GM10847 (cell line): ENCODE measurements around the gene RAB11FIP4.

Source experiments
- POLR2A ChIP-seq: IDR thresholded peaks from 2 replicates; pipeline ENCODE4 v1.6.1; 2011; ENCODE audit not compliant: insufficient read length; ENCODE audit errors: extremely low read depth

Gene RAB11FIP4

DNA sequence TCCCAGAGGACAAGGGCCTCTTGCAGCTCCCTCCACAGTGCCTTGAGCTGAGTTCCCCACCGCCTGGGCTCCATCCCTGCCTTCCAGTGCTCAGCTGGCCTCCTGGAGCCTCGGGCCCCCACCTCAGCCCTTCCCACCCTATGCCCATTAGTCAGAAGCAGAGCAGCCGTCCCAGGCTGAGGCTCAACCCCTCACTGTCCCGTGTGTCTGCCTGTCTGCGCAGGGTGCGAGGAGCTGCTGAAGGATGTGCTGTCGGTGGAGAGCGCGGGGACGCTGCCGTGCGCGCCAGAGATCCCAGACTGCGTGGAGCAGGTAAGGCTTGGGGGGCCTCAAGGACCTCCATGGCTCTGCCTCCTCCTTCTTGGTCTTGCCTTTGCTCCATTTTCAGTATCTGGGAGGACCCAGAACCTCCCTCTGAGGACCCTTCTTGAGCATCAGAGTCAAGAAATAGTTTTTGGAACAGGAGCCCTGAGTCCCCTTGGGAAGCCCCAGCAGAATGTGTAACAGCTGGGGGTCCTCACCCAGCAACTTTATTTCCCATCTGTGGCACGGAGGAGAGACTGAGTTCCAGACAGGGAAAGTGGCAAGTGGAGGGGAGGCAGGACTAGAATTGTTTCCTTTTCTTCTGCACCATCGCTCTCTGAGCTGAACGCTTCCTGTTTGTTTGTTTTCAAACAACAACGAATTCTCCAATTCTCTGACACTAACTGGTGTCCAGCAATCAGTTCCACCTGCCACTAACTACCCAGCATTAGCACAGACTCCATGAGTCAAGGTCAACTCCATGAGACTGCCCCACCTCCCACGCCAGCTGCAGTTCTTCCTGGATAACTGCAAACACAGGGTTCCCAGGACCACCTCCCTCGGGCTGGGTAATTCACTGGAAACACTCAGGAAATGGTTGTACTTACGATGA lies 42.6 kb downstream of the RAB11FIP4 start:
- no peak for TF ChIP-seq POLR2A

DNA sequence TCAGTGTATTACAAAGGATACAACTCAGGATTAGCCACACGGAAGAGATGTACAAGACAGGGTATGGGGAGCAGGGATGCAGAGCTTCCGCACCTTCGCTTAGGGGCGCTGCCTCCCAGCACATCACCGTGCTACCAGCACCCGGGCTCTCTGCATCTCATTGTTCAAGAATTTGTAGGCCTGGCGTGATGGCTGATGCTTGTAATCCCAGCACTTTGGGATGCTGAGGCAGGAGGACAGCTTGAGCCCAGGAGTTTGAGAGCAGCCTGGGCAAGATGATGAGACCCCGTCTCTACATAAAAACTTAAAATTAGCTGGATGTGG lies 43.2 kb downstream of the RAB11FIP4 start:
- TF ChIP-seq POLR2A: no peak

DNA sequence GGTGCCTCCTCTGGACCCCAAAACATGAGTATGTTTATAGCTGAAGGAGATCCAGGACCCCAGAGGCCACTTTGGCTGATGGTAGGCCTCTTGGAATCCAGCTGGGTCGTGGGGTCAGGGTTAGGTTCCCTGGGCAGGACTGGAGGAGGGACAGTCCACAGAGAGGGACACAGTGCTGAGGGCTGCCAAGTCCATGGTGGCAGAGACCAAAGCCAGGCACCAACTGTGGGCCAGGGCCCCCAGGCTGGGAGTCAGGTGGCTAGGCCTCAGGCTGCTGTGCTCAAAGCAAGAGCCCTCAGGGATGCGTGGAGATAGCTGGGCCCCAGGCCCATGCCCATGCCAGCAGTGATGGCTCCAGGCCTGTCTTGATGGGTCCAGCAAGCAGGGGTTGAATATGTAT lies 44.1 kb downstream of the RAB11FIP4 start:
- TF ChIP-seq POLR2A: no peak

DNA sequence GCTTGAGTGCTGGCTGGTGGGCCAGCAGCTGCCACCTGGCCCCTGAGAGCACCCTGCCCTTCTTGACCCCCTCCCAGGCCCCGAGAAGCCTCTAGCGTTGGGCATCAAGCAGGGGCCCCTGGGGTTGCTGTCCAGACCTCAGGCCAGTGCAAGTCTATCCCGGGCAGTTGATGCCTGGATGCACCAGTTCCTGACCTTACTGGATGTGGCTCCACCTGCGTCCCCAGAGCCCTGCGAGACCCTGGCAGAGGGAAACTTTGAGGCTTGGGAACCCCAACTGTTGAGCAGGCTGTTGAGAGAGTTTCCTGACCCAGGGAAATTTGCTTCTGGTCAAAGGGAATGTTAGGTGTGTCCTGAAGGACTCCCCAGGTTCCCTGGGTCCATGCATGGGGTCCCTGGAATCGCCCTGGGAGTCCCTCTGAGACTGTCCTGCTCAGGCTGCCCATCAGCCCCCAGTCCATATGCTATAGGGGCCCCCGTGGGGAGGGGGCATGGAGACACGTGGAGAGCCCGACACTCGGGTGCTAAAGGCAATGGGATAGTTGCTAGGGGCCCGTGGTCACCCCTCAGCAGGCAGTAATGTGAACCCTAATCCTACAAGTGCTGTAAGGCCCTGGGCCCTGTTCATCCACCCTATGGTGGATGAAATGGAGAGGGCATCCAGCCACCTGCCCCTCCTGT lies 46.4 kb downstream of the RAB11FIP4 start:
- no peak for TF ChIP-seq POLR2A

DNA sequence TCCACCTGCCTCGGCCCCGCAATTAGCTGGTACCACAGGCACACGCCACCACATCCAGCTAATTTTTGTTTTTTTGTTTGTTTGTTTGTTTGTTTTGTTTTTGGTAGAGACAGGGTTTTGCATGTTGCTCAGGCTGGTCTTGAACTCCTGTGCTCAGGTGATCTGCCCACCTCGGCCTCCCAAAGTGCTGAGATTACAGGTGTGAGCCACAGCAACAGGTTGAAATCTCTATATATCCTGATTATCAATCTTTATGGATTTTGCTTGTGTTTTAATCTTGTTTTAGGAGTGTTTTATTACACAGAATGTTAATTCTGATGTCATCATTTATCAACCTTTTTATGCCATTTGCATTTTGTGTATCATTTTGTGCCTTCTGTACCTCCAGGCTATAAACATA lies 48.2 kb downstream of the RAB11FIP4 start:
- no peak for TF ChIP-seq POLR2A

DNA sequence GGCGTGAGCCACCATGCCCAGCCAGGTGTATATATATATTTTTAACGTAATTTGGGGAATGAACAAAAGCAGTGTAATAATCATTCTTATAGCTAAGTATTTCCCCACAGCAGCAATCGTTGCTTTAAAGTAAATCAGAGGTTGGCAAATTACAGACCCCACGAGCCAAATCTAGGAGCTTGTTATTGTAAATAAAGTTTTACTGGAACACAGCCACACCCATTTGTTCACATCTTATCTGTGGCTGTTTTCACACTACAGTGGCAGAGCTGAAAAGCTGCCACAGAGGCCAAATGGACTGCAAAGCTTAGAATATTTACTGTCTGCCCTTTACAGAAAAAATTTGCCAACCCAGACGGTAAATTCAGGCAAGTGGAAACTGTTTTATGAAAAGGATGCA lies 50.8 kb downstream of the RAB11FIP4 start:
- no peak for TF ChIP-seq POLR2A

DNA sequence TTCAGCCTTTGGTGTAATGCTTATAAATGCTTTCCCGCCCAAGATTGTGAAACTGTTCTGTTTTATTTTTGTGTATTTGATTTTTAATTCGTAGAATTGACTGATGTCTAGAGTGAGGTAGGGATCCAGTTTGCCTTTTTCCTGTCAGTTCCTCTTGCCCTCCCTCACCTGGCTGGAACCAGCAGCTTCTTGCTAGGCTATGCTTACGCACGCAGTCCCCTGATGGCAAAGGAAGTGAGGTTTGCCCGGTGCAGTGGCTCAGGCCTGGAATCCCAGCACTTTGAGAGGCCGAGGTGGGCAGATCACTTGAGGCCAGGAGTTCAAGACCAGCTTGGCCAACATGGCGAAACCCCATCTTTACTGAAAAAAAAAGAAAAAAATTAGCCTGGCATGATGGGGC lies 51.9 kb downstream of the RAB11FIP4 start:
- no peak for TF ChIP-seq POLR2A

DNA sequence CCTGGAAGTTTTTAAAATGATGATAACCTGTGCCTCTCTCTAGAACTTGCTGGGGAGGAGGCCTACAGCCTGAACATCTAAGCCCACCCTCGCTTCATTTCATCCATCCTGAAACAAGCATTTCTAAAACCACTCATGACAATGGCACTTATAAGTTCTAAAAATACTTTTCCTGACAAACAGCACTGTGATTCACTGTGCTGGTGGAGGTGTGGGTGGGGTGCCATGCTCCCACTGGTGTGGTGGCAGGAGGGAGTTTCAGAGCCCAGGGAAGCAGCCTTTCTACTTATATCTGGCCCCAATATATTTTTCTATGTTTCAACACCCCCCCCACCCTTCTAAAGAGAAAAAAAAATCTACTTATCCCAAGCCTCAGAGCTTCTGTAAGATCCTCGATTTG lies 52.6 kb downstream of the RAB11FIP4 start:
- TF ChIP-seq POLR2A: no peak

DNA sequence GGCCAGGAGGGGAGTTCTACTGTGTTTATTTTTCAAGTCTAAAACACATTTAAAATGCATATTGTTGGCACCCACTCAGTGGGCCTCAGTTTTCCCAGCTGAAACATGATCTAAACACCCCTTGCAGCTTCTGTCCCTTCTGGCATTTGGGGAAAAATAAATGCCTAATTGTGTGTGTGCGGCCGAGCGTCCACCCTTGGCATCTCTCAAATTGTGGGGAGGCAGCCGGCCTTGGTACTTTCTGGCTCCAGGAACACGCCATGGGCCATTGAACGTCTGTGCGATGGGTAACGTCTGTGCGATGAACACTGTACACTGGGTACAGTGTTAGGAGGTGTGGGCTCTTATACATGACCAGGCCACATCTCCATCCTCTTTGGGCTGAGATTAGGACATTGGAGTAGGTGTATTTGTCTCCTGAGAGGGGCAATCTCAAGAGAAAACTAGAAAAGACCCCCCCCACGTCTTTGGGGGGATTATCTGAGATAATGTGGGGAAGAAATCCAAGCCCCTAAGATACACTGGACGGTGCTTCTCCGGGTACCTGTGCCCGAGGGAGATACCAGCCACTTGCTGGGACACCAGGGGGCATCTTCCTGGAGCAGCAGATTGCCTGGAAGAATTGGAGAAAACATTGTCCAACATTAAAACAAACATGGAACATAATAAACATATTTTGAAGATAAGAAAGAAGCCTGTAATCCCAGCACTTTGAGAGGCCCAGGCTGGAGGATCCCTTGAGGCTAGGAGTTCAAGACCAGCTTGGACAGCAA lies 54.9 kb downstream of the RAB11FIP4 start:
- no peak for TF ChIP-seq POLR2A

DNA sequence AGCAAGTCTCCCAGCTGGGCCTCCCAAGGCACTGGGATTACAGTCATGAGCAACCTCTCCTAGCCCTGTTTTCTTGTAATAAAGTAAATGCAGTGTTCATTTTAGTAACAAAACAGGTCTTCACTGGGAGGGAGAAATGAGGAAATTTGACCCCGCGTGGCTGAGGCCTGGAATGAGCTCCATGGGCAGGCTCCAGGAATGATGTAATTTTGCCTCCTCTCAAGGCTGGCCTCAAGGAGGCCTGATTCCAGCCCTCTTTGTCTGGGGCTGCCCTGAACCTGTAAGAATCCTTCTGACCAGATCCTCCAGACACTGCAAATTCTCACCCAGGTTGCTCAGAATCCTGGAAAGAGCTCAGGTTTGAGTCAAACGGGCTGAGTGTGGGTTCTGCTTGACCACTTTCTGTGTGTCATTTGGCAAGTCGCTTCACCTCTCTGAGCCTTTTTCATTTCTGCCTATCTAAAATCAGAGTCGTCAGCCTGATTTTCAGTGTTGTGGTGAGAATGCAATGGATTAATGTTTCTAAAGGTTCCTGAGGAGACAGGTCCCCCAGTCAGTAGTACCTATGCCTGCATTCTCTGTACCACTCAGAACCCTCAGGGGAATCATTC lies 57.1 kb downstream of the RAB11FIP4 start:
- no peak for TF ChIP-seq POLR2A

DNA sequence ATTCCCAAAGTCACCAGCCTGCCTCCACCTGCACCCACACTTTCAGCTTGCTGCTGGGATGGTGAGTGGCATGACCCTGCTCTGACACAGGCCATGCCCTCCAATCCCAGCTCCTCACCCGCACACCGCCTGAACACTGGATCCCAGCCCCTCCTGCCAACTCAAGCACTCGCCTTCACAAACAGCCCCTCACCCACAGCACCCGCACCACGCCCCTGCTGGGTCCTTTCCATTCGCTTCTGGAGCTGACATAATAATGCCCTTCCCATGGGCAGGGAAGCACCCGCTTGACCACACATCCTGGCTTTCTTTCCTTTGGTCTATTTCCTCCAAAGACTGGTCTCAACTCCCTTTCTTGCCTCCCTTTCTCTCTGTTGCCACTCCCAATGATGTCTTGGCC lies 57.6 kb downstream of the RAB11FIP4 start:
- TF ChIP-seq POLR2A: no peak

DNA sequence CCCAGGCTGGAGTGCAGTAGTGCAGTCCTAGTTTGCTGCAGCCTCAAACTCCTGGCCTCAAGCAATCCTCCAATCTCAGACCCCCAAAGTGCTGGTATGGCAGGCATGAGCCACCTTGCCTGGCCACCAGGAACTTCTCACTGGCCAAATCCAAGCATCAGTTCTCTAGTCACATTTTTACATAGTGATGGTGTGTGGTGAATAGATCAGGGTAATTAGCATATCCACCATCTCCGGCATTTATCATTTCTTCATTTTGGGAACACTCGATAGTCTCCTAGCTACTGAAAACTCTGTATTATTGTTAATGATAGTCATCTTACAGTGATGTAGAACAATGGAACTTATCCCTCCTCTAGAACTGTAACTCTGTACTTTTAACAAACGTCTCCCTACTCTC lies 58.3 kb downstream of the RAB11FIP4 start:
- TF ChIP-seq POLR2A: no peak

DNA sequence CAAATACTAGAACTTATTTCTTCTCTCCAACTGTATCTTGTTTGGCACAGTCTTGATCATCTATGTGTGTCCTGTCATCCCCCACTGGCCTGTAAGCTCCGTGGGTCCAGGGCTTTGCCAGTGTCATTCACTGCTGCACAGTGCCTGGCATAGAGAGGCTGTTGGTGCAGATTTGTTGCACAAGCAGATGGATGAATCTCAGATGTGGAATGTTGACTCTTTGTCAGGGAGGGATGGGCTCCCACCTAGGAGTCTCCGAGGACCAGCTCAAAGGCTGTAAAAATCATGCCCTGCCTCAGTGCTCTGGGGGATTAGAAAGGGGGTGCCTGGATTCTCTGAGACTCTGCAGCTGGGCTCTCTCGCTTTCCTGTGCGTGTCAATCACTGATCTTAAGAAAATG lies 60.6 kb downstream of the RAB11FIP4 start:
- no peak for TF ChIP-seq POLR2A

DNA sequence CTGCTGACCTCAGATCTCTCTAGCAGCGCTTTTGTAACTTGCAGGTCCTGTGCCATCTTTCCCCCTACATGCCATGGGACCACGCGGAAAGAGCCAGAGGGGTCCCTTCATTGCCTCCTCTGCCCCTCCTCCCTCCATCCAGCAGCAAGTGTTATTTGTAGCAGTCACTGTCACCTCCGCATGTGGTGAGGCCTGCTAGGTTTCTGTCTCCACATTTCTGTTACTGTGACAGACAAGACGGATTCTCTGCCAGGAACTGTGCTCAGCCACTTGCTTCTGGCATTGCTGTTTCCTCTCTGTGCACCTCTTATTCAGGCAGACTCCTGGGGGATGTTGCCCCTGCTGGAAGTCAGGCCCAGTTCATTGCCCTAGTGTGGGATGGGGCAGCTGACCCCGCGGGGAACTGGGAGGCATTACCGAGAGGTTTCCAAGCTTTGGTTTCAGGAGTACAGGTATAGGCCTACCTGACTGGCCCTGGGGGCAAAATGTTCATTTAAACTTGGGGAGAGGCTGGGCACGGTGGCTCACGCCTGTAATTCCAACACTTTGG lies 61.2 kb downstream of the RAB11FIP4 start:
- TF ChIP-seq POLR2A: no peak

DNA sequence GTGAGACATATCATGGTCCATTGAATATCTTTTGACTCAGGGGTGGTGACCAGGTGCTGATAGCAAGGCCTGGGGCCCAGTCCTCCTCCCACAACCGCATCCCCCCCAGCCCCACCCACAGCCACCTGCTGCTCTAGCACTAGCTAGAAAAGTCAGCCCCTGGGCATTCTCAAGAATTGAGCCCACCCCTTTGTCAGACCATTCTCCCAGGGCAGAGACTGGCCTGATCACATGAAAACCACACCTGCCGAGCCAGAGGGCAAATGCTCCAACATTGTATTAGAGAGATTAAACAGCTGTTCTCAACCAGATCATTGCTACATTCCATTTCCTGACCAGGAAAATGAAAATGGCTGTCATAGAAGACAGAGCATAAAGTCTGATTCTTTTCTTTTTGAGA lies 62.4 kb downstream of the RAB11FIP4 start:
- TF ChIP-seq POLR2A: no peak
